ENCODE data around the gene SMCP. TPM values are rescaled to one million over a fixed set of nuclear protein-coding genes. Genes with fewer than 3 reads are reported as not detected.

SMCP gene
- total RNA-seq, 1 experiment from 2014 or later: not detected

Other genes starting within 250 kb of the SMCP start
- not detected in 2 replicates for gene LCE2D, start 214.9 kb upstream of the SMCP start, total RNA-seq (2014; rRNA removed; shearing (Covaris generic))
- not detected in 2 replicates for gene LCE2C, start 203.0 kb upstream of the SMCP start, total RNA-seq (2014; rRNA removed; shearing (Covaris generic))
- gene LCE2B, start 192.2 kb upstream of the SMCP start, total RNA-seq (2014; rRNA removed; shearing (Covaris generic)): not detected in 2 replicates
- not detected in 2 replicates for gene LCE2A, start 180.0 kb upstream of the SMCP start, total RNA-seq (2014; rRNA removed; shearing (Covaris generic))
- gene LCE4A, start 170.2 kb upstream of the SMCP start, total RNA-seq (2014; rRNA removed; shearing (Covaris generic)): not detected in 2 replicates
- not detected in 2 replicates for gene KPRP, start 120.3 kb upstream of the SMCP start, total RNA-seq (2014; rRNA removed; shearing (Covaris generic))
- not detected in 2 replicates for gene LCE1F, start 103.2 kb upstream of the SMCP start, total RNA-seq (2014; rRNA removed; shearing (Covaris generic))
- gene LCE1E, start 92.1 kb upstream of the SMCP start, total RNA-seq (2014; rRNA removed; shearing (Covaris generic)): not detected in 2 replicates
- gene LCE1D, start 81.6 kb upstream of the SMCP start, total RNA-seq (2014; rRNA removed; shearing (Covaris generic)): not detected in 2 replicates
- not detected in 2 replicates for gene LCE1C, start 71.7 kb upstream of the SMCP start, total RNA-seq (2014; rRNA removed; shearing (Covaris generic))
- gene LCE1B, start 66.4 kb upstream of the SMCP start, total RNA-seq (2014; rRNA removed; shearing (Covaris generic)): not detected in 2 replicates
- not detected in 2 replicates for gene LCE1A, start 50.8 kb upstream of the SMCP start, total RNA-seq (2014; rRNA removed; shearing (Covaris generic))
- not detected in 2 replicates for gene LCE6A, start 35.5 kb upstream of the SMCP start, total RNA-seq (2014; rRNA removed; shearing (Covaris generic))
- gene LCE7A, start 18.3 kb upstream of the SMCP start, total RNA-seq (2014; rRNA removed; shearing (Covaris generic)): not detected in 2 replicates
- not detected in 2 replicates for gene IVL, start 30.2 kb downstream of the SMCP start, total RNA-seq (2014; rRNA removed; shearing (Covaris generic))
- not detected in 2 replicates for gene SPRR5, start 68.9 kb downstream of the SMCP start, total RNA-seq (2014; rRNA removed; shearing (Covaris generic))
- not detected in 2 replicates for gene SPRR4, start 92.3 kb downstream of the SMCP start, total RNA-seq (2014; rRNA removed; shearing (Covaris generic))
- not detected in 2 replicates for gene SPRR1A, start 105.8 kb downstream of the SMCP start, total RNA-seq (2014; rRNA removed; shearing (Covaris generic))
- gene SPRR3, start 123.4 kb downstream of the SMCP start, total RNA-seq (2014; rRNA removed; shearing (Covaris generic)): not detected in 2 replicates
- not detected in 2 replicates for gene SPRR1B, start 152.9 kb downstream of the SMCP start, total RNA-seq (2014; rRNA removed; shearing (Covaris generic))
- not detected in 2 replicates for gene SPRR2D, start 162.8 kb downstream of the SMCP start, total RNA-seq (2014; rRNA removed; shearing (Covaris generic))
- not detected in 2 replicates for gene SPRR2A, start 179.2 kb downstream of the SMCP start, total RNA-seq (2014; rRNA removed; shearing (Covaris generic))
- not detected in 2 replicates for gene SPRR2B, start 193.3 kb downstream of the SMCP start, total RNA-seq (2014; rRNA removed; shearing (Covaris generic))
- not detected in 2 replicates for gene SPRR2E, start 216.2 kb downstream of the SMCP start, total RNA-seq (2014; rRNA removed; shearing (Covaris generic))
- gene SPRR2F, start 235.2 kb downstream of the SMCP start, total RNA-seq (2014; rRNA removed; shearing (Covaris generic)): not detected in 2 replicates